GM12878 (cell line): Measurements from ENCODE around the gene MAP3K5. TPM values are rescaled to one million over a fixed set of nuclear protein-coding genes. Genes with fewer than 3 reads are reported as not detected.

Experiments used
- ATAC-seq: fragments of 200-7000 bp; cut with Tn5 transposase; 3 replicates; pipeline ENCODE4 v1.9.1; 2020; ENCODE audit warnings: mild to moderate bottlenecking, moderate library complexity
- BruUV-seq: library from RNA; stranded (reverse); fragments of 400-500 nt; replicated peaks from 2 replicates; lab custom pipeline; 2021; lab: Mats Ljungman, UMichigan
- CTCF ChIA-PET: fragments of 300-600 bp; sonication (Branson Sonifier 250); formaldehyde crosslinking; extraction: SDS; loops from one replicate; lab custom pipeline; 2021; ENCODE audit warnings: inconsistent platforms; lab: Yijun Ruan, JAX
- POLR2A ChIA-PET: fragments of 350-600 bp; formaldehyde crosslinking; extraction: SDS; loops from one replicate; lab custom pipeline; 2021; ENCODE audit warnings: inconsistent platforms; lab: Charles Lee
- RAD21 ChIA-PET: fragments of 300-600 bp; sonication (Branson Sonifier 250); formaldehyde crosslinking; loops from one replicate; lab custom pipeline; 2023; ENCODE audit warnings: antibody characterized with exemption; ENCODE audit not compliant: unreplicated experiment; lab: Charles Lee
- SMC1A ChIA-PET: fragments of 300-600 bp; sonication (Branson Sonifier 250); formaldehyde crosslinking; loops from one replicate; lab custom pipeline; 2023; ENCODE audit not compliant: unreplicated experiment, uncharacterized antibody; lab: Charles Lee
- DNase-seq: peaks from one replicate; pipeline ENCODE4 v3.0.0-alpha.2; 2011; ENCODE audit warnings: low read depth, low spot score
- FAIRE-seq: peaks from 3 replicates; lab custom pipeline; 2011; peaks lifted over from hg19 to GRCh38; lab: Jason Lieb, UNC
- H2AFZ ChIP-seq: 2 replicates; pipeline ENCODE4 v1.6.0; 2011; ENCODE audit warnings: low read depth, low read length, control low read depth; ENCODE audit not compliant: control insufficient read depth
- H3K27ac ChIP-seq: 2 replicates; pipeline ENCODE4 v1.5.1; 2011; ENCODE audit warnings: control low read depth; ENCODE audit not compliant: control insufficient read depth, insufficient read depth
- H3K27me3 ChIP-seq, 2 experiments: replicated peaks in 1 of 2; 2 replicates each; pipeline versions ENCODE4 v1.6.0 to v1.6.1; 2011; ENCODE audit warnings: low read length in 1 of 2; ENCODE audit not compliant: control insufficient read depth in 2 of 2, insufficient read depth in 2 of 2
- H3K36me3 ChIP-seq, 2 experiments: 2 replicates each; pipeline ENCODE4 v1.5.1; 2011; ENCODE audit warnings: low read length in 1 of 2; ENCODE audit not compliant: control insufficient read depth in 2 of 2, insufficient read depth in 2 of 2
- H3K4me1 ChIP-seq: 2 replicates; pipeline ENCODE4 v1.6.1; 2011; ENCODE audit warnings: mild to moderate bottlenecking, low read length, moderate library complexity, mixed read lengths; ENCODE audit not compliant: control insufficient read depth, insufficient read depth
- H3K4me2 ChIP-seq: 2 replicates; pipeline ENCODE4 v1.6.0; 2011; ENCODE audit warnings: control low read depth; ENCODE audit not compliant: control insufficient read depth, insufficient read depth
- H3K4me3 ChIP-seq: fragments of 200-600 bp; sonication (generic); 2 replicates; pipeline ENCODE4 v1.5.1; 2016
- H3K79me2 ChIP-seq: 2 replicates; pipeline ENCODE4 v1.6.0; 2011; ENCODE audit warnings: low read length; ENCODE audit not compliant: control insufficient read depth, insufficient read depth
- H3K9ac ChIP-seq: 2 replicates; pipeline ENCODE4 v1.8.0; 2011; ENCODE audit warnings: low read length, control low read depth, mixed read lengths; ENCODE audit not compliant: control insufficient read depth, insufficient read depth
- H3K9me3 ChIP-seq: replicated peaks from 3 replicates; pipeline ENCODE4 v1.5.1; 2011; ENCODE audit warnings: mild to moderate bottlenecking, low read length; ENCODE audit not compliant: control insufficient read depth, insufficient read depth
- H4K20me1 ChIP-seq: 2 replicates; pipeline ENCODE4 v1.6.0; 2011; ENCODE audit not compliant: control insufficient read depth, insufficient read depth
- CREM ChIP-seq: IDR thresholded peaks from 2 replicates; pipeline ENCODE4 v1.6.1; 2014; ENCODE audit warnings: antibody characterized with exemption, low read depth
- EED ChIP-seq: sonication (generic); IDR thresholded peaks from 2 replicates; pipeline ENCODE4 v1.6.1; 2016; ENCODE audit warnings: antibody characterized with exemption, low read depth
- EZH2 ChIP-seq: IDR thresholded peaks from 2 replicates; pipeline ENCODE4 v1.6.1; 2012; ENCODE audit warnings: low read depth, mild to moderate bottlenecking, control low read depth, inconsistent platforms, low read length, borderline replicate concordance; ENCODE audit not compliant: control insufficient read depth
- FOS ChIP-seq: IDR thresholded peaks from 3 replicates; pipeline ENCODE4 v1.6.1; 2011; ENCODE audit warnings: borderline replicate concordance; ENCODE audit not compliant: insufficient read length; ENCODE audit errors: extremely low read depth
- MXI1 ChIP-seq: fragments of 150-350 bp; IDR thresholded peaks from 2 replicates; pipeline ENCODE4 v1.6.1; 2011; ENCODE audit warnings: low read depth, mild to moderate bottlenecking, inconsistent platforms, low read length, improper control_type of control experiment
- MYB ChIP-seq: fragments of 150-350 bp; IDR thresholded peaks from 2 replicates; pipeline ENCODE4 v1.6.1; 2014; ENCODE audit warnings: mild to moderate bottlenecking, low read depth, low read length, borderline replicate concordance
- MYC ChIP-seq: IDR thresholded peaks from 2 replicates; pipeline ENCODE4 v1.6.1; 2011; ENCODE audit warnings: mild to moderate bottlenecking, low read length, moderate library complexity, inconsistent platforms; ENCODE audit not compliant: insufficient read depth, insufficient replicate concordance, insufficient read length, severe bottlenecking
- PAX8 ChIP-seq: fragments of 450-650 bp; IDR thresholded peaks from 2 replicates; pipeline ENCODE4 v1.6.1; 2017; ENCODE audit warnings: mild to moderate bottlenecking, moderate library complexity
- POLR2A ChIP-seq: IDR thresholded peaks from 2 replicates; pipeline ENCODE4 v1.6.1; 2011; ENCODE audit warnings: low read depth, mild to moderate bottlenecking, low read length
- RELA ChIP-seq: fragments of 450-650 bp; IDR thresholded peaks from 2 replicates; pipeline ENCODE4 v1.8.0; 2014; ENCODE audit warnings: borderline replicate concordance; ENCODE audit not compliant: partially characterized antibody
- STAT1 ChIP-seq: fragments of 450-650 bp; conservative IDR thresholded peaks from 2 replicates; pipeline ENCODE4 v1.6.1; 2014; ENCODE audit warnings: antibody characterized with exemption, mild to moderate bottlenecking
- ZNF217 ChIP-seq: fragments of 450-650 bp; IDR thresholded peaks from 2 replicates; pipeline ENCODE4 v1.6.1; 2017; ENCODE audit warnings: antibody characterized with exemption, mild to moderate bottlenecking
- WGBS: methylation state at CpG from one replicate; pipeline ENCODE4 v1.1.6; 2016; ENCODE audit warnings: low lambda C conversion rate; ENCODE audit not compliant: insufficient replicate concordance, insufficient coverage; ENCODE audit errors: missing lambda C conversion rate; 5-methylcytosine and 5-hydroxymethylcytosine counted together
- in situ Hi-C: fragments of 300-500 bp; cut with MboI; formaldehyde crosslinking; loops from 9 replicates; pipeline ENCODE4 v1.14.3; 2018; ENCODE audit warnings: mixed read lengths
- intact Hi-C: fragments of 100-400 bp; cut with micrococcal nuclease; formaldehyde crosslinking; loops from one replicate; pipeline ENCODE4 v1.14.2; 2022; ENCODE audit not compliant: unreplicated experiment
- polyA plus RNA-seq, 11 experiments: library from polyadenylated mRNA; depleted of rRNA in 4 of 11; unstranded in 6 of 11; stranded (reverse) in 5 of 11; fragments of >200 nt; fragmentation: Nextera tagmentation in 4 of 11; fragmentation: Illumina TruSeq in 1 of 11; extraction: Ambion mirVana in 4 of 11; extraction: Trizol in 1 of 11; gene quantifications; 1 replicate in 1 of 11; 2 replicates in 10 of 11; pipeline versions ENCODE4 v1.2.1 to v1.2.3, GENCODE V29; 2011 to 2016; ENCODE audit warnings: inconsistent platforms in 2 of 11, missing spikeins in 2 of 11, low read depth in 1 of 11
- total RNA-seq, 4 experiments: library from RNA; depleted of rRNA in 3 of 4; stranded (reverse); fragments of >200 nt in 3 of 4; fragmentation: Illumina TruSeq in 1 of 4; extraction: Trizol in 1 of 4; gene quantifications; 2 replicates each; pipeline versions ENCODE4 v1.2.1 to v1.2.3, GENCODE V29; 2013 to 2021
- TF ChIP-seq, protein P1 (sequence below): fragments of 450-650 bp; IDR thresholded peaks from 2 replicates; pipeline ENCODE4 v1.6.1; 2017; ENCODE audit warnings: antibody characterized with exemption, mild to moderate bottlenecking, moderate library complexity
- TF ChIP-seq, protein P2 (sequence below): fragments of 450-650 bp; conservative IDR thresholded peaks from 2 replicates; pipeline ENCODE4 v1.6.1; 2017; ENCODE audit warnings: mild to moderate bottlenecking, moderate library complexity
- TF ChIP-seq, protein P3 (sequence below): fragments of 450-650 bp; IDR thresholded peaks from 2 replicates; pipeline ENCODE4 v1.6.1; 2017; ENCODE audit warnings: low read depth, mild to moderate bottlenecking, moderate library complexity
- TF ChIP-seq, protein P4 (sequence below): IDR thresholded peaks from 2 replicates; pipeline ENCODE4 v1.6.1; 2011; ENCODE audit warnings: low read depth, low read length, improper control_type of control experiment, borderline replicate concordance

Gene MAP3K5
- total and polyA plus RNA-seq, 10 of the 15 experiments (the other 5 are each of a cell fraction or from before 2014, with no cell fraction given), result 5.4 to 34.3 (median 26.4) TPM

DNA sequence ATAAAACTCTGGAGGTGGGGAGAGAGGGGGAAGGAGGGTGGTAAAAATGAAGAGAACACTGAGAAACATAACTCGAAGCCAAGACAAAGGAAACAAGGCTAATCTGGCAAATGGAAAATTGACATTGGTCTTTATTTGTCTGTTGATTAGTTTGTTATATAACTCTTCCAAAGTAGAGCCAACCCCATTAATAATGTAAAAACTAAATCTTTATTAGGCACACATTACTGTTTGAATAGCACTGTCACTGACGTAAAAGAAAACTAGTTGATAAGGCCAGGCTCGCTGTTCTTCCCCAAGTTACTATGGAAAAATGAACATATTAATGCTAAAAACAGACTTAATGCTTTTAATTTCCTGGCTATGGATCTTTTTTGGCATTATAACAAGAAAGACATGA is 110.0 kb downstream of the MAP3K5 start:
- Histone ChIP-seq H2AFZ (no peak overlapping the region), H3K36me3 (peaks cover 2 to 18% of the 10 kb centered on the region in 2 experiments), H3K27me3 (no peaks in the 10 kb centered on the region), H3K79me2 (peaks cover 4% of the 10 kb centered on the region), H3K4me1 (no peaks in the 10 kb centered on the region), H3K4me3 (no peak overlapping the region), H3K27ac (no peak overlapping the region), H3K4me2 (no peak overlapping the region), H3K9me3 (no peaks in the 10 kb centered on the region), H3K9ac (no peak overlapping the region), H4K20me1 (no peaks in the 10 kb centered on the region)
- intact Hi-C loops (no loop called here), in situ Hi-C loops (no loop called here)
- BruUV-seq, result no TSS peak
- ChIA-PET CTCF (interaction anchor here (0.6 to 9.8 kb wide), 3 partner anchors 38 to 1472 kb away, joined by 3 to 48 read pairs (median 3); no protein-coding TSS in a partner anchor), SMC1A (interaction anchor here (1.0 to 1.9 kb wide), 3 partner anchors 9 to 31 kb away, joined by 4 to 5 read pairs (median 5); no protein-coding TSS in a partner anchor), POLR2A (interaction anchor here (1.2 kb wide), 1 partner anchor 38 kb away, joined by 3 read pairs; no protein-coding TSS in a partner anchor), RAD21 (interaction anchor here (0.8 to 1.4 kb wide), 2 partner anchors 37 to 110 kb away, joined by 3 read pairs; partner anchors contain the start of gene MAP3K5)
- 88% methylated on average over 3 of the region's 3 CpGs for WGBS
- DNase-seq, result no peak
- no peak for FAIRE-seq
- no peak for ATAC-seq
- TF ChIP-seq RELA, result no peak
- TF ChIP-seq, protein P1, sequence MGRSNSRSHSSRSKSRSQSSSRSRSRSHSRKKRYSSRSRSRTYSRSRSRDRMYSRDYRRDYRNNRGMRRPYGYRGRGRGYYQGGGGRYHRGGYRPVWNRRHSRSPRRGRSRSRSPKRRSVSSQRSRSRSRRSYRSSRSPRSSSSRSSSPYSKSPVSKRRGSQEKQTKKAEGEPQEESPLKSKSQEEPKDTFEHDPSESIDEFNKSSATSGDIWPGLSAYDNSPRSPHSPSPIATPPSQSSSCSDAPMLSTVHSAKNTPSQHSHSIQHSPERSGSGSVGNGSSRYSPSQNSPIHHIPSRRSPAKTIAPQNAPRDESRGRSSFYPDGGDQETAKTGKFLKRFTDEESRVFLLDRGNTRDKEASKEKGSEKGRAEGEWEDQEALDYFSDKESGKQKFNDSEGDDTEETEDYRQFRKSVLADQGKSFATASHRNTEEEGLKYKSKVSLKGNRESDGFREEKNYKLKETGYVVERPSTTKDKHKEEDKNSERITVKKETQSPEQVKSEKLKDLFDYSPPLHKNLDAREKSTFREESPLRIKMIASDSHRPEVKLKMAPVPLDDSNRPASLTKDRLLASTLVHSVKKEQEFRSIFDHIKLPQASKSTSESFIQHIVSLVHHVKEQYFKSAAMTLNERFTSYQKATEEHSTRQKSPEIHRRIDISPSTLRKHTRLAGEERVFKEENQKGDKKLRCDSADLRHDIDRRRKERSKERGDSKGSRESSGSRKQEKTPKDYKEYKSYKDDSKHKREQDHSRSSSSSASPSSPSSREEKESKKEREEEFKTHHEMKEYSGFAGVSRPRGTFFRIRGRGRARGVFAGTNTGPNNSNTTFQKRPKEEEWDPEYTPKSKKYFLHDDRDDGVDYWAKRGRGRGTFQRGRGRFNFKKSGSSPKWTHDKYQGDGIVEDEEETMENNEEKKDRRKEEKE, result no peak
- no peak for TF ChIP-seq FOS
- TF ChIP-seq PAX8, result no peak
- TF ChIP-seq, protein P2, sequence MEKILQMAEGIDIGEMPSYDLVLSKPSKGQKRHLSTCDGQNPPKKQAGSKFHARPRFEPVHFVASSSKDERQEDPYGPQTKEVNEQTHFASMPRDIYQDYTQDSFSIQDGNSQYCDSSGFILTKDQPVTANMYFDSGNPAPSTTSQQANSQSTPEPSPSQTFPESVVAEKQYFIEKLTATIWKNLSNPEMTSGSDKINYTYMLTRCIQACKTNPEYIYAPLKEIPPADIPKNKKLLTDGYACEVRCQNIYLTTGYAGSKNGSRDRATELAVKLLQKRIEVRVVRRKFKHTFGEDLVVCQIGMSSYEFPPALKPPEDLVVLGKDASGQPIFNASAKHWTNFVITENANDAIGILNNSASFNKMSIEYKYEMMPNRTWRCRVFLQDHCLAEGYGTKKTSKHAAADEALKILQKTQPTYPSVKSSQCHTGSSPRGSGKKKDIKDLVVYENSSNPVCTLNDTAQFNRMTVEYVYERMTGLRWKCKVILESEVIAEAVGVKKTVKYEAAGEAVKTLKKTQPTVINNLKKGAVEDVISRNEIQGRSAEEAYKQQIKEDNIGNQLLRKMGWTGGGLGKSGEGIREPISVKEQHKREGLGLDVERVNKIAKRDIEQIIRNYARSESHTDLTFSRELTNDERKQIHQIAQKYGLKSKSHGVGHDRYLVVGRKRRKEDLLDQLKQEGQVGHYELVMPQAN, result no peak
- no peak for TF ChIP-seq POLR2A
- TF ChIP-seq EZH2, result no peak
- no peak for TF ChIP-seq MYC
- TF ChIP-seq ZNF217, result no peak
- no peak for TF ChIP-seq MXI1
- TF ChIP-seq, protein P3, sequence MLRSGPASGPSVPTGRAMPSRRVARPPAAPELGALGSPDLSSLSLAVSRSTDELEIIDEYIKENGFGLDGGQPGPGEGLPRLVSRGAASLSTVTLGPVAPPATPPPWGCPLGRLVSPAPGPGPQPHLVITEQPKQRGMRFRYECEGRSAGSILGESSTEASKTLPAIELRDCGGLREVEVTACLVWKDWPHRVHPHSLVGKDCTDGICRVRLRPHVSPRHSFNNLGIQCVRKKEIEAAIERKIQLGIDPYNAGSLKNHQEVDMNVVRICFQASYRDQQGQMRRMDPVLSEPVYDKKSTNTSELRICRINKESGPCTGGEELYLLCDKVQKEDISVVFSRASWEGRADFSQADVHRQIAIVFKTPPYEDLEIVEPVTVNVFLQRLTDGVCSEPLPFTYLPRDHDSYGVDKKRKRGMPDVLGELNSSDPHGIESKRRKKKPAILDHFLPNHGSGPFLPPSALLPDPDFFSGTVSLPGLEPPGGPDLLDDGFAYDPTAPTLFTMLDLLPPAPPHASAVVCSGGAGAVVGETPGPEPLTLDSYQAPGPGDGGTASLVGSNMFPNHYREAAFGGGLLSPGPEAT, result no peak
- no peak for TF ChIP-seq EED
- TF ChIP-seq MYB, result no peak
- no peak for TF ChIP-seq CREM
- TF ChIP-seq, protein P4, sequence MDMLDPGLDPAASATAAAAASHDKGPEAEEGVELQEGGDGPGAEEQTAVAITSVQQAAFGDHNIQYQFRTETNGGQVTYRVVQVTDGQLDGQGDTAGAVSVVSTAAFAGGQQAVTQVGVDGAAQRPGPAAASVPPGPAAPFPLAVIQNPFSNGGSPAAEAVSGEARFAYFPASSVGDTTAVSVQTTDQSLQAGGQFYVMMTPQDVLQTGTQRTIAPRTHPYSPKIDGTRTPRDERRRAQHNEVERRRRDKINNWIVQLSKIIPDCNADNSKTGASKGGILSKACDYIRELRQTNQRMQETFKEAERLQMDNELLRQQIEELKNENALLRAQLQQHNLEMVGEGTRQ, result no peak
- TF ChIP-seq STAT1, result no peak
